MCF 10A (cell line): Measurements from ENCODE around the gene NOC2L. TPM values are rescaled to one million over a fixed set of nuclear protein-coding genes. Genes with fewer than 3 reads are reported as not detected.

Experiments used
- BruUV-seq: library from RNA; stranded (reverse); fragments of 400-500 nt; replicated peaks from 2 replicates; lab custom pipeline; 2021; lab: Mats Ljungman, UMichigan
- CTCF ChIA-PET: fragments of 300-600 bp; sonication (Branson Sonifier 250); formaldehyde crosslinking; extraction: SDS; loops from one replicate; lab custom pipeline; 2021; ENCODE audit warnings: antibody characterized with exemption, inconsistent platforms; lab: Yijun Ruan, JAX
- POLR2A ChIA-PET: fragments of 300-600, 350-650 bp; sonication (Branson Sonifier 250); formaldehyde crosslinking; extraction: SDS; loops from one replicate; lab custom pipeline; 2020; ENCODE audit warnings: antibody characterized with exemption, inconsistent platforms; lab: Yijun Ruan, JAX
- DNase-seq: peaks from one replicate; pipeline ENCODE4 v3.0.0-alpha.2; 2018; ENCODE audit not compliant: unreplicated experiment
- H3K27ac Mint-ChIP-seq: one replicate; pipeline ENCODE4 v1.8.0; 2022; ENCODE audit warnings: mild to moderate bottlenecking, low read depth, mixed read lengths; ENCODE audit not compliant: unreplicated experiment
- H3K27me3 Mint-ChIP-seq: one replicate; pipeline ENCODE4 v1.8.0; 2022; ENCODE audit warnings: mixed read lengths; ENCODE audit not compliant: insufficient read depth, unreplicated experiment
- H3K36me3 Mint-ChIP-seq: one replicate; pipeline ENCODE4 v1.8.0; 2022; ENCODE audit warnings: mild to moderate bottlenecking, moderate library complexity, mixed read lengths; ENCODE audit not compliant: insufficient read depth, unreplicated experiment
- H3K4me1 Mint-ChIP-seq: one replicate; pipeline ENCODE4 v1.8.0; 2022; ENCODE audit warnings: mixed read lengths; ENCODE audit not compliant: insufficient read depth, unreplicated experiment
- H3K4me3 Mint-ChIP-seq: one replicate; pipeline ENCODE4 v1.8.0; 2022; ENCODE audit warnings: mild to moderate bottlenecking, moderate library complexity, mixed read lengths; ENCODE audit not compliant: unreplicated experiment
- H3K9me3 Mint-ChIP-seq: one replicate; pipeline ENCODE4 v1.8.0; 2022; ENCODE audit warnings: mixed read lengths; ENCODE audit not compliant: unreplicated experiment
- CTCF ChIP-seq: fragments of 200-600 bp; IDR thresholded peaks from one replicate; pipeline ENCODE4 v1.8.0; 2022; ENCODE audit warnings: antibody characterized with exemption, mild to moderate bottlenecking; ENCODE audit not compliant: unreplicated experiment
- intact Hi-C: fragments of 100-400 bp; cut with micrococcal nuclease; formaldehyde crosslinking; loops from 2 replicates; pipeline ENCODE4 v1.14.1; 2022
- total RNA-seq: library from RNA; stranded (reverse); gene quantifications from 2 replicates; pipeline ENCODE4 v1.2.3, GENCODE V29; 2022

The NOC2L gene
- total RNA-seq, 1 experiment from 2014 or later: 136 TPM

GRCh38 chr1:980137-980571 lies 21.1 kb upstream of the NOC2L start:
- H3K4me1 Mint-ChIP-seq: peaks cover 6% of the 10 kb centered on the region

GRCh38 chr1:979744-980072 lies 20.7 kb upstream of the NOC2L start:
- no peak overlapping the region for H3K4me3 Mint-ChIP-seq
- intact Hi-C loops: loop anchor here (10.0 kb wide), 1 partner anchor 315 kb away; no protein-coding TSS in a partner anchor
- H3K27ac Mint-ChIP-seq: no peak overlapping the region
- ChIA-PET POLR2A (interaction anchor here (0.6 to 2.0 kb wide), 4 partner anchors 12 to 236 kb away, joined by 3 to 6 read pairs (median 3); no protein-coding TSS in a partner anchor), CTCF (interaction anchor here (1.5 to 6.6 kb wide), 2 partner anchors 34 to 84 kb away, joined by 5 to 117 read pairs; partner anchors contain the start of gene ISG15)
- BruUV-seq: no TSS peak
- peaks cover 6% of the 10 kb centered on the region for H3K36me3 Mint-ChIP-seq
- H3K9me3 Mint-ChIP-seq: no peaks in the 10 kb centered on the region
- no peak for TF ChIP-seq CTCF
- H3K27me3 Mint-ChIP-seq: peaks cover 18% of the 10 kb centered on the region
- H3K4me1 Mint-ChIP-seq: peaks cover 6% of the 10 kb centered on the region
- DNase-seq: no peak

More at GRCh38 chr1:980137-980571, 21.1 kb upstream of the NOC2L start:
- TF ChIP-seq CTCF: no peak
- no peak overlapping the region for H3K4me3 Mint-ChIP-seq
- intact Hi-C loops: loop anchor here (10.0 kb wide), 1 partner anchor 315 kb away; no protein-coding TSS in a partner anchor
- no peak overlapping the region for H3K27ac Mint-ChIP-seq
- DNase-seq: no peak
- POLR2A ChIA-PET: interaction anchor here (0.8 to 2.0 kb wide), 3 partner anchors 12 to 39 kb away, joined by 3 to 6 read pairs (median 3); no protein-coding TSS in a partner anchor
- no TSS peak for BruUV-seq
- H3K27me3 Mint-ChIP-seq: peaks cover 18% of the 10 kb centered on the region
- peaks cover 6% of the 10 kb centered on the region for H3K36me3 Mint-ChIP-seq
- CTCF ChIA-PET: interaction anchor here (0.7 to 6.6 kb wide), 3 partner anchors 33 to 83 kb away, joined by 3 to 117 read pairs (median 5); partner anchors contain the start of gene ISG15
- no peaks in the 10 kb centered on the region for H3K9me3 Mint-ChIP-seq

- peaks cover 18% of the 10 kb centered on the region for H3K27me3 Mint-ChIP-seq
- peaks cover 6% of the 10 kb centered on the region for H3K4me1 Mint-ChIP-seq
- no peak for TF ChIP-seq CTCF
- no peak overlapping the region for H3K4me3 Mint-ChIP-seq
- ChIA-PET POLR2A (interaction anchor here (0.6 to 1.0 kb wide), 2 partner anchors 11 to 237 kb away, joined by 3 read pairs; no protein-coding TSS in a partner anchor), CTCF (no interaction called here)
- intact Hi-C loops: no loop called here
- no peak overlapping the region for H3K27ac Mint-ChIP-seq
- no TSS peak for BruUV-seq
- peaks cover 6% of the 10 kb centered on the region for H3K36me3 Mint-ChIP-seq
- no peaks in the 10 kb centered on the region for H3K9me3 Mint-ChIP-seq
- DNase-seq: no peak
Measured at GRCh38 chr1:978835-979743, 20.0 kb upstream of the NOC2L start.
